T1000 (cell line): Measurements from ENCODE around the gene DTL.

Source experiments
- DNase-seq: peaks from one replicate; lab custom pipeline; 2025; ENCODE audit warnings: mixed read lengths; lab: John Stamatoyannopoulos, UW

DTL gene

GRCh38 chr1:212132025-212132424 lies 96.5 kb downstream of the DTL start:
- no peak for DNase-seq

- DNase-seq, result no peak
Observed at GRCh38 chr1:212133319-212133718, 97.8 kb downstream of the DTL start.

GRCh38 chr1:212135166-212135565 lies 99.6 kb downstream of the DTL start:
- no peak for DNase-seq

GRCh38 chr1:212137854-212138253 lies 102.3 kb downstream of the DTL start:
- no peak for DNase-seq

- DNase-seq, result no peak
Observed at GRCh38 chr1:212138457-212138856, 102.9 kb downstream of the DTL start.

- DNase-seq, result no peak
Observed at GRCh38 chr1:212139526-212140135, 104.1 kb downstream of the DTL start.

GRCh38 chr1:212141404-212141803 lies 105.9 kb downstream of the DTL start:
- DNase-seq, result no peak

- DNase-seq, result no peak
Observed at GRCh38 chr1:212142883-212143530, 107.5 kb downstream of the DTL start.

- no peak for DNase-seq
Observed at GRCh38 chr1:212147581-212148033, 112.1 kb downstream of the DTL start.

GRCh38 chr1:212149566-212149965 lies 114.0 kb downstream of the DTL start:
- DNase-seq, result no peak

- DNase-seq, result no peak
Observed at GRCh38 chr1:212152308-212152693, 116.8 kb downstream of the DTL start.

- DNase-seq, result no peak
Observed at GRCh38 chr1:212152869-212153268, 117.3 kb downstream of the DTL start.

GRCh38 chr1:212153635-212154034 lies 118.1 kb downstream of the DTL start:
- no peak for DNase-seq
